ENCODE measurements around the gene SERINC5. TPM values are rescaled to one million over a fixed set of nuclear protein-coding genes. Genes with fewer than 3 reads are reported as not detected.

The SERINC5 gene
- total and polyA plus RNA-seq, 2 donors (not counting 3 experiments of a cell fraction or from before 2014, with no cell fraction given): 3.2 to 10.1 TPM

- no peaks in the 10 kb centered on the region for H3K4me1 ChIP-seq (ENCODE audit: control insufficient read depth, extremely low read depth, insufficient read depth, low read length)
- DNase-seq (ENCODE audit: low read depth, low spot score): no peak
- H4K20me1 ChIP-seq (replicated peaks; ENCODE audit: control insufficient read depth, extremely low read depth, insufficient read depth, low read length): no peaks in the 10 kb centered on the region
- H3K9ac ChIP-seq (replicated peaks; ENCODE audit: extremely low read depth, insufficient read depth, low read length): no peak overlapping the region
- no peak overlapping the region for H3K27ac ChIP-seq (ENCODE audit: insufficient read depth, low read depth, low read length)
- intact Hi-C loops (cut with micrococcal nuclease): no loop called here
- no peaks in the 10 kb centered on the region for H3K79me2 ChIP-seq (ENCODE audit: control insufficient read depth, insufficient read depth, low read length)
- BruUV-seq (replicated peaks): no TSS peak
- no peak for FAIRE-seq
- no peak overlapping the region for H3K4me2 ChIP-seq (ENCODE audit: insufficient read depth, low read length)
- H3K4me3 ChIP-seq (replicated peaks in 1 of 3; ENCODE audit: insufficient read depth in 1 of 3, low read depth in 1 of 3, low read length in 3 of 3): no peak overlapping the region
- H3K36me3 ChIP-seq (ENCODE audit: control insufficient read depth in 2 of 2, extremely low read depth in 1 of 2, insufficient read depth in 2 of 2, low read length in 2 of 2): no peaks in the 10 kb centered on the region
- dilution Hi-C loops (cut with MboI; ENCODE audit: extremely low pct_ligation_motif_present, low sequenced_read_pairs): no loop called here
- H2AFZ ChIP-seq (ENCODE audit: low read depth, low read length): no peak overlapping the region
- TF ChIP-seq POLR2AphosphoS5 (IDR thresholded peaks at IDR 0.05; ENCODE audit: insufficient read depth, low read depth, low read length) (no peak), FOS (IDR thresholded peaks at IDR 0.05; ENCODE audit: borderline replicate concordance, insufficient read depth, low read length) (no peak), CTCF (IDR thresholded peaks at IDR 0.05; ENCODE audit: extremely low read depth in 1 of 2, insufficient read depth in 1 of 2, low read depth in 1 of 2, low read length in 2 of 2) (no peak), MYC (IDR thresholded peaks at IDR 0.05; ENCODE audit: low read depth, low read length) (no peak), JUN (IDR thresholded peaks at IDR 0.05; ENCODE audit: borderline replicate concordance, insufficient read depth, insufficient read length, low read depth) (no peak), EZH2 (IDR thresholded peaks at IDR 0.05; ENCODE audit: borderline replicate concordance, low read depth, low read length, severe bottlenecking) (no peak), MAX (IDR thresholded peaks at IDR 0.05; ENCODE audit: insufficient read depth, insufficient read length) (no peak), GATA2 (IDR thresholded peaks at IDR 0.05; ENCODE audit: insufficient read depth, insufficient read length, low read depth, low read length) (no peak), POLR2A (IDR thresholded peaks at IDR 0.05; ENCODE audit: low read depth, low read length) (no peak)
- no peaks in the 10 kb centered on the region for H3K9me3 ChIP-seq (replicated peaks; ENCODE audit: control insufficient read depth, insufficient read depth, low read length)
- H3K27me3 ChIP-seq (ENCODE audit: control insufficient read depth in 2 of 2, insufficient read depth in 2 of 2, low read length in 2 of 2): no peaks in the 10 kb centered on the region
- ChIA-PET POLR2A (no interaction called here), CTCF (interaction anchor here (1.0 to 4.0 kb wide), 2 partner anchors 16 to 24 kb away, joined by 3 to 16 read pairs; no protein-coding TSS in a partner anchor)
- H3K9me1 ChIP-seq (replicated peaks; ENCODE audit: control insufficient read depth, extremely low read depth, insufficient read depth, low read length): no peaks in the 10 kb centered on the region
Measured at GRCh38 chr5:80067531-80068245, 188.2 kb downstream of the SERINC5 start.

Measured in endothelial cell of umbilical vein (primary cell).